A549 treated with CORT108297 at 1 μM for 4 hours (cell line): ENCODE measurements around the gene SFRP4. TPM values are rescaled to one million over a fixed set of nuclear protein-coding genes. Genes with fewer than 3 reads are reported as not detected.

Experiments
- total RNA-seq: library from RNA; stranded (reverse); fragments of 200-300 nt; extraction: Qiagen RNA extraction; gene quantifications from 5 replicates; pipeline ENCODE4 v1.2.3, GENCODE V29; 2022

Gene SFRP4
- total RNA-seq, result 3.3 to 4.1 TPM (median 3.7 TPM) in 5 replicates

DNA sequence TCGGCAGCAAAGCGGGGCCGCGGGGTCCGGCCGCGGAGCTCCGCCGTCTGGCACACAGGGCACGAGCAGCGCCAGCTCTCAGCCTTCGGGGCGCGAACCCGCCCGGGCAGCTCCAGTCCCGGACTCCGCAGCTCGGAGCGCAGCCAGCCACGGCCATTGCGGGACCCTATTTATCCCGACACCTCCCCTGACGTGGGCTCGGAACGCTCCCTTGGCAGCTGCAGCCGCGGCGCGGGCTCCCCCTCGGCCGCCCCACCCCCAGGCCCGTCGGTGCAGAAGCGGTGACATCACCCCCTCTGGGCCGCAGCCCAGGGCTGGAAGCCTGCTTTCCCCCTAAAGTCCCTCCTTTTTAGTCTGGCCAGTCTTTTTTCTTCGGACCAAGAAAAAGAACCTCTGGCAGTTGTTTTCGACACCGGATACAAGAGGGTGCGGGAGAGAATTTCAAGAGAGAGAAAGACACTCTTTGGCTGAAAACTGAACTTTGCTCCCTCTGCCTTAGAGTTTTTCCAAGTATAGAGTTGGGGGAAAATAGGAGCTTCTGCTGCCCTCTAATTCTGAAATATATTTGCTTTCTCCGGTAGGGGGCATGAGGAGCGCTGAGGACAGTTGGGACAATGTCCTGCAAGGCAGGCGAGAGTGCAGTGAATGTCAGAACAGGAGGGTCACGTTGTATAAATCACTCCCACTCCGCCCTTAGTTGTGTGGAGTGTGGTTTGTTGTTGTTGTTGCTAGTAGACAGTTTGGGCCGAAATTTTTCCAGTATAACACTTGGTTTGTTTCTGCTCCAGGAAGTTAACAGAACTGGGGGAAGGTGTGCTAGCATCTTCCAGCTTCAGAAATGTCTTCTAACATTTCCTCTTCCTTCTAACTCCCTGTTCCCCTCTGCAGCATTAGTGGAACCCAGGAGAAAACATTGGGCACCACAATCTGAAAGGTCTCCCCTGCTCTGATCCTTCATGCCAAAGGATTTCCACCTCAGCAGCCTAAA lies at the start of gene SFRP4:
Gene SFRP4 (minus strand): TSS at position 145 of the 988 bp plus-strand sequence. CDS start 280 bp downstream, outside the sequence.

DNA sequence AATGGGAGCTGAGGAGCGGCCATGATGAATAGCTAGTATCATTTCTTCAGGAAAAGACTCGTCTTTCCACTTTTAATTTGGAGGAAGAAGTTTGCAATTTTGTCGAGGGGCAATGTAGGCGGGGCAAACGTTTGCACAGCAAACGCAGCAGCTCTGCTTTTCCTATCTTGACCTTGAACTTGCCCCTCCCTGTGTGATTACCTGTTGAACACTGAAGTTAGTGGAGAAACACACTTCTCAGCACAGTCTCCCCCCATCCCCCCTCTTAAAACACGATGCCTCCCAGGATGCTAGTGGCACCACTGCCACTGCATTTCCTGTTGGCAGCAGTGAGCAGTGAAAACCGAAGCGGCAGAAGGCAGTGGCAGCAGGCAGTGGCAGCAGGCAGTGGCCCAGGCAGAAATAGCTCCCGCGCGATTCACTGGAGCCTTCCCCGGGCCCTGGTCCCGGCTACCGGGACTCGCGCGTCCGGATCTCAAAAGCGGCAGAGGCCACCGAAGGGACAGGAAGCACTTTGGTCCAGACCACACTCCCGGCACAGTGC lies 3.8 kb upstream of the SFRP4 start, which contains the start of gene EPDR1:
Gene EPDR1 (plus strand): TSS at position 336 of the 544 bp plus-strand sequence. CDS start 300 bp downstream, outside the sequence.

Other genes with a start within 250 kb of the SFRP4 start
- not detected in 5 replicates for gene GPR141, start 233.1 kb downstream of the SFRP4 start, total RNA-seq
- not detected in 5 replicates for gene NME8, start 68.2 kb downstream of the SFRP4 start, total RNA-seq
- 73.7 to 89.0 TPM (median 76.8 TPM) in 5 replicates for gene EPDR1, start 3.8 kb upstream of the SFRP4 start, total RNA-seq